Uterus (tissue), 2 donors: ENCODE measurements around the gene PPBP.

Experiments used
- POLR2A ChIP-seq, 2 donors: fragments of 450-650 bp; IDR thresholded peaks; one replicate each; pipeline ENCODE4 v1.6.1; 2016; ENCODE audit warnings: antibody characterized with exemption in 2 of 2, mild to moderate bottlenecking in 1 of 2, moderate library complexity in 1 of 2
- TF ChIP-seq, protein P1 (sequence below), 4 experiments: fragments of 200-600 bp in 2 of 4; fragments of 450-650 bp in 2 of 4; sonication (generic) in 2 of 4; IDR thresholded peaks; one replicate each; pipeline ENCODE4 v1.5.1; 2016 to 2019; ENCODE audit warnings: antibody characterized with exemption in 4 of 4, mild to moderate bottlenecking in 2 of 4, moderate library complexity in 1 of 4

DNA sequence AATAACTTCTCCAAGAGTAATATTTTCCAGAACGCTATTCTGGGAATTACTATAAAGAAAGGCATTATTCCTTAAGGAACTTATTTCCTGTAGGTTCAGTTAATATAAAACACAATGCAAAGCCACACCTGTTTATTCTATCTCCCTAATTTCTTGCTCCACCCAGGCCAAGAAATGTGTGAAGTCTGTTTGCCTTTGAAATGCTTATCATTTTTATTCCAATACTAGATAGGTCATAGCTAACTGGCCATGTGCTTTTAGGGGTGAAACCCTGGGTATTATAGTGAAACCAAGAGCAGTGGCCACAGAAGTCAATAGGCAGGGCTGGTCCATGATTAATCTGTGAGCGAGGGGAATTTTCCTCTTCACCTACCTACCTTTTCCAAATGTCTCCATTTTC is 35.7 kb upstream of the PPBP start:
- TF ChIP-seq, protein P1, sequence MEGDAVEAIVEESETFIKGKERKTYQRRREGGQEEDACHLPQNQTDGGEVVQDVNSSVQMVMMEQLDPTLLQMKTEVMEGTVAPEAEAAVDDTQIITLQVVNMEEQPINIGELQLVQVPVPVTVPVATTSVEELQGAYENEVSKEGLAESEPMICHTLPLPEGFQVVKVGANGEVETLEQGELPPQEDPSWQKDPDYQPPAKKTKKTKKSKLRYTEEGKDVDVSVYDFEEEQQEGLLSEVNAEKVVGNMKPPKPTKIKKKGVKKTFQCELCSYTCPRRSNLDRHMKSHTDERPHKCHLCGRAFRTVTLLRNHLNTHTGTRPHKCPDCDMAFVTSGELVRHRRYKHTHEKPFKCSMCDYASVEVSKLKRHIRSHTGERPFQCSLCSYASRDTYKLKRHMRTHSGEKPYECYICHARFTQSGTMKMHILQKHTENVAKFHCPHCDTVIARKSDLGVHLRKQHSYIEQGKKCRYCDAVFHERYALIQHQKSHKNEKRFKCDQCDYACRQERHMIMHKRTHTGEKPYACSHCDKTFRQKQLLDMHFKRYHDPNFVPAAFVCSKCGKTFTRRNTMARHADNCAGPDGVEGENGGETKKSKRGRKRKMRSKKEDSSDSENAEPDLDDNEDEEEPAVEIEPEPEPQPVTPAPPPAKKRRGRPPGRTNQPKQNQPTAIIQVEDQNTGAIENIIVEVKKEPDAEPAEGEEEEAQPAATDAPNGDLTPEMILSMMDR (IDR thresholded peaks at IDR 0.05) = no peak
- TF ChIP-seq POLR2A (IDR thresholded peaks at IDR 0.05) = no peak
